HL-60 (cell line): ENCODE results near the gene LAMTOR1.

Experiments used
- DNase-seq, 2 experiments: peaks; one replicate each; pipeline ENCODE4 v3.0.0-alpha.2; 2010 to 2020; ENCODE audit warnings: low read depth in 1 of 2, low spot score in 1 of 2
- H3K27ac ChIP-seq: fragments of 250-450 bp; sonication (Bioruptor Pico); replicated peaks from 2 replicates; pipeline ENCODE4 v1.5.1; 2020; ENCODE audit warnings: mild to moderate bottlenecking, moderate library complexity
- H3K27me3 ChIP-seq: fragments of 250-450 bp; sonication (Bioruptor Pico); 2 replicates; pipeline ENCODE4 v1.5.1; 2021; ENCODE audit warnings: mild to moderate bottlenecking, moderate library complexity; ENCODE audit not compliant: insufficient read depth, poor library complexity, severe bottlenecking
- H3K4me3 ChIP-seq: replicated peaks from 2 replicates; pipeline ENCODE4 v1.5.1; 2011; ENCODE audit warnings: mild to moderate bottlenecking, control low read depth, low read length; ENCODE audit not compliant: insufficient read depth
- GABPA ChIP-seq: IDR thresholded peaks from 2 replicates; pipeline ENCODE4 v1.6.1; 2012; ENCODE audit warnings: low read depth
- POLR2AphosphoS5 ChIP-seq: IDR thresholded peaks from 2 replicates; pipeline ENCODE4 v1.6.1; 2012; ENCODE audit warnings: low read depth
- SPI1 ChIP-seq: IDR thresholded peaks from 2 replicates; pipeline ENCODE4 v1.6.1; 2012; ENCODE audit warnings: low read depth, mild to moderate bottlenecking, borderline replicate concordance
- TF ChIP-seq, protein P1 (sequence below): IDR thresholded peaks from 2 replicates; pipeline ENCODE4 v1.6.1; 2012; ENCODE audit warnings: low read depth; ENCODE audit not compliant: insufficient replicate concordance
- TF ChIP-seq, protein P2 (sequence below): IDR thresholded peaks from one replicate; pipeline ENCODE4 v1.5.1; 2011; ENCODE audit warnings: low read length, control low read depth, inconsistent platforms; ENCODE audit not compliant: insufficient read depth

The LAMTOR1 gene

DNA sequence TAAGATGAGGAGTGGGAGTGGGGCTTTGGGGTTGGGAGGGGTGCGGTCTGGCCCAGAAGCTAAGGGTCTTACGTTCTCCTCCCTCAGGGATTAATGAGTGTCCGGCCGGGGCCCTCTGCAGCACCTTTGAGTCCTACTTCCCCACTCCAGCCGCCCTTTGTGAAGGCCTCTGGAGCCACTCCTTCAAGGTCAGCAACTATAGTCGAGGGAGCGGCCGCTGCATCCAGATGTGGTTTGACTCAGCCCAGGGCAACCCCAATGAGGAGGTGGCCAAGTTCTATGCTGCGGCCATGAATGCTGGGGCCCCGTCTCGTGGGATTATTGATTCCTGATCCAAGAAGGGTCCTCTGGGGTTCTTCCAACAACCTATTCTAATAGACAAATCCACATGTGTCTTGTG lies 36.4 kb upstream of the LAMTOR1 start:
- no peaks in the 10 kb centered on the region for H3K27me3 ChIP-seq
- TF ChIP-seq POLR2AphosphoS5 (no peak), GABPA (no peak), SPI1 (no peak)
- TF ChIP-seq, protein P1, sequence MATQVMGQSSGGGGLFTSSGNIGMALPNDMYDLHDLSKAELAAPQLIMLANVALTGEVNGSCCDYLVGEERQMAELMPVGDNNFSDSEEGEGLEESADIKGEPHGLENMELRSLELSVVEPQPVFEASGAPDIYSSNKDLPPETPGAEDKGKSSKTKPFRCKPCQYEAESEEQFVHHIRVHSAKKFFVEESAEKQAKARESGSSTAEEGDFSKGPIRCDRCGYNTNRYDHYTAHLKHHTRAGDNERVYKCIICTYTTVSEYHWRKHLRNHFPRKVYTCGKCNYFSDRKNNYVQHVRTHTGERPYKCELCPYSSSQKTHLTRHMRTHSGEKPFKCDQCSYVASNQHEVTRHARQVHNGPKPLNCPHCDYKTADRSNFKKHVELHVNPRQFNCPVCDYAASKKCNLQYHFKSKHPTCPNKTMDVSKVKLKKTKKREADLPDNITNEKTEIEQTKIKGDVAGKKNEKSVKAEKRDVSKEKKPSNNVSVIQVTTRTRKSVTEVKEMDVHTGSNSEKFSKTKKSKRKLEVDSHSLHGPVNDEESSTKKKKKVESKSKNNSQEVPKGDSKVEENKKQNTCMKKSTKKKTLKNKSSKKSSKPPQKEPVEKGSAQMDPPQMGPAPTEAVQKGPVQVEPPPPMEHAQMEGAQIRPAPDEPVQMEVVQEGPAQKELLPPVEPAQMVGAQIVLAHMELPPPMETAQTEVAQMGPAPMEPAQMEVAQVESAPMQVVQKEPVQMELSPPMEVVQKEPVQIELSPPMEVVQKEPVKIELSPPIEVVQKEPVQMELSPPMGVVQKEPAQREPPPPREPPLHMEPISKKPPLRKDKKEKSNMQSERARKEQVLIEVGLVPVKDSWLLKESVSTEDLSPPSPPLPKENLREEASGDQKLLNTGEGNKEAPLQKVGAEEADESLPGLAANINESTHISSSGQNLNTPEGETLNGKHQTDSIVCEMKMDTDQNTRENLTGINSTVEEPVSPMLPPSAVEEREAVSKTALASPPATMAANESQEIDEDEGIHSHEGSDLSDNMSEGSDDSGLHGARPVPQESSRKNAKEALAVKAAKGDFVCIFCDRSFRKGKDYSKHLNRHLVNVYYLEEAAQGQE, result no peak
- TF ChIP-seq, protein P2, sequence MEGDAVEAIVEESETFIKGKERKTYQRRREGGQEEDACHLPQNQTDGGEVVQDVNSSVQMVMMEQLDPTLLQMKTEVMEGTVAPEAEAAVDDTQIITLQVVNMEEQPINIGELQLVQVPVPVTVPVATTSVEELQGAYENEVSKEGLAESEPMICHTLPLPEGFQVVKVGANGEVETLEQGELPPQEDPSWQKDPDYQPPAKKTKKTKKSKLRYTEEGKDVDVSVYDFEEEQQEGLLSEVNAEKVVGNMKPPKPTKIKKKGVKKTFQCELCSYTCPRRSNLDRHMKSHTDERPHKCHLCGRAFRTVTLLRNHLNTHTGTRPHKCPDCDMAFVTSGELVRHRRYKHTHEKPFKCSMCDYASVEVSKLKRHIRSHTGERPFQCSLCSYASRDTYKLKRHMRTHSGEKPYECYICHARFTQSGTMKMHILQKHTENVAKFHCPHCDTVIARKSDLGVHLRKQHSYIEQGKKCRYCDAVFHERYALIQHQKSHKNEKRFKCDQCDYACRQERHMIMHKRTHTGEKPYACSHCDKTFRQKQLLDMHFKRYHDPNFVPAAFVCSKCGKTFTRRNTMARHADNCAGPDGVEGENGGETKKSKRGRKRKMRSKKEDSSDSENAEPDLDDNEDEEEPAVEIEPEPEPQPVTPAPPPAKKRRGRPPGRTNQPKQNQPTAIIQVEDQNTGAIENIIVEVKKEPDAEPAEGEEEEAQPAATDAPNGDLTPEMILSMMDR, result no peak
- no peak overlapping the region for H3K27ac ChIP-seq
- no peak overlapping the region for H3K4me3 ChIP-seq
- no peak for DNase-seq

DNA sequence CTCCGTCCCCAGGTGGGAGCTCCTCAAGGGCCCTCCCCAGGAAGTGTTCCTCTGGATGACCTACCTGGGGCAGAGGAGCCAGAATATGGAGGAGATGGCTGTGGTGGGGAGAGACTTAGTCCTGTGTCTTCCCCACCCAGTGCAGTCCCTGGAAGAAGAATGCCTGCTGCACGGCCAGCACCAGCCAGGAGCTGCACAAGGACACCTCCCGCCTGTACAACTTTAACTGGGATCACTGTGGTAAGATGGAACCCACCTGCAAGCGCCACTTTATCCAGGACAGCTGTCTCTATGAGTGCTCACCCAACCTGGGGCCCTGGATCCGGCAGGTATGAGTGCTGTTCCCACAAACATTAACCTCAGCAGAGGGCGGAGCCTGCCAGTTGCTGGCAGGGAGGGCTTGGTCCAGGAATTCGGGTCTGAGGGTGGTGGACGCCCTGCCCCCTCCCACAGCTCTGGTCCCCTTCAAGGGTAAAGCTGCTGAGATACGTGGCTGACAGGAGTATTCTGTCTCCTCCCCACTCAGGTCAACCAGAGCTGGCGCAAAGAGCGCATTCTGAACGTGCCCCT lies 35.8 kb upstream of the LAMTOR1 start:
- no peak overlapping the region for H3K27ac ChIP-seq
- TF ChIP-seq, protein P2, result no peak
- TF ChIP-seq POLR2AphosphoS5 (no peak), SPI1 (no peak), GABPA (no peak)
- TF ChIP-seq, protein P1, result no peak
- DNase-seq, result no peak

DNA sequence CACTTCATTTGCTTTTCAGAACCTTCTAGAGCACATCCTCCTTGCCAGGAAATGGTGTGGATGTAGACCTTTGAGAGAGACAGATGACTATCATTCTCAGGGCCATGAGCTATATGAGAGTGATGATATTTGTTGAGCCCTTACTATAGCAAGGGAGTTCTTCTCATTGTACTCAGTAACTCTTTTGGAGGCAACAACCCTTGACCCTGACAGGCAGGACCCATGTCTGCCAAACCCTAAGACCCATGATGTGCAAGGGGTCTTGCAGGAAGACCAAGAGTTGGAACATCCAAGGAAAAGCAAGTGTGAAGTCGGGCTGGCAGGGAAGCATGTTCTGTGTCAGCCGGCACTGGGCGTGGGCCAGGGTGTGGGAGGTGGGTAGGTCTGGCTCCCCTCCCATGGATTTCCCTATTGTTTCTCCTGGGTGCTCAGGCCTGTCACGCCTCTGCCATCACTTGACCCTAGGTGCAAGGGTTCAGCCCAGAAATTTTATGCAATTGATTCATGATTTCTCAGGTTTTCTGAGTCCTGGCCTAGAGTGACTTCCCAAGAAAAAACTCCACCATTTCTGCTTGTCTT lies 33.7 kb upstream of the LAMTOR1 start:
- Histone ChIP-seq H3K4me3 (no peak overlapping the region), H3K27ac (peak overlapping the region; percentile 84), H3K27me3 (no peaks in the 10 kb centered on the region)
- DNase-seq, result no peak
- no peak for TF ChIP-seq POLR2AphosphoS5
- TF ChIP-seq, protein P1, result no peak

More for the DNA sequence above, 35.8 kb upstream of the LAMTOR1 start:
- no peak overlapping the region for H3K4me3 ChIP-seq
- H3K27me3 ChIP-seq, result no peaks in the 10 kb centered on the region
